Osteocyte (in vitro differentiated cells): ENCODE results near the gene TBC1D10B. TPM values are rescaled to one million over a fixed set of nuclear protein-coding genes. Genes with fewer than 3 reads are reported as not detected.

Source experiments
- DNase-seq: peaks from one replicate; pipeline ENCODE4 v3.0.0; 2021; ENCODE audit warnings: mixed read lengths; ENCODE audit not compliant: unreplicated experiment; ENCODE audit errors: extremely low spot score
- H3K27ac Mint-ChIP-seq: one replicate; pipeline ENCODE4 v1.8.0; 2021; ENCODE audit warnings: mild to moderate bottlenecking, mixed read lengths; ENCODE audit not compliant: unreplicated experiment
- H3K27me3 Mint-ChIP-seq: one replicate; pipeline ENCODE4 v1.8.0; 2021; ENCODE audit warnings: mixed read lengths; ENCODE audit not compliant: unreplicated experiment
- H3K36me3 Mint-ChIP-seq: one replicate; pipeline ENCODE4 v1.8.0; 2021; ENCODE audit warnings: mixed read lengths; ENCODE audit not compliant: unreplicated experiment
- H3K4me1 Mint-ChIP-seq: one replicate; pipeline ENCODE4 v1.8.0; 2021; ENCODE audit warnings: mixed read lengths; ENCODE audit not compliant: unreplicated experiment
- H3K4me3 Mint-ChIP-seq: one replicate; pipeline ENCODE4 v1.8.0; 2021; ENCODE audit warnings: mild to moderate bottlenecking, moderate library complexity, mixed read lengths; ENCODE audit not compliant: unreplicated experiment
- H3K9me3 Mint-ChIP-seq: one replicate; pipeline ENCODE4 v1.8.0; 2021; ENCODE audit warnings: mixed read lengths; ENCODE audit not compliant: unreplicated experiment
- CTCF ChIP-seq: fragments of 200-600 bp; sonication (generic); IDR thresholded peaks from 2 replicates; pipeline ENCODE4 v1.5.0; 2021; ENCODE audit warnings: antibody characterized with exemption, mild to moderate bottlenecking, moderate library complexity
- long read RNA-seq: library from polyadenylated mRNA; unstranded; transcript quantifications from one replicate; pipeline ENCODE4 v2.0.0, GENCODE V29; 2021
- total RNA-seq: library from RNA; stranded (reverse); gene quantifications from 2 replicates; pipeline ENCODE4 v1.2.1, GENCODE V29; 2021

Gene TBC1D10B
- total RNA-seq = 47.0 and 49.0 TPM in 2 replicates
- long read RNA-seq = 0 reads

- Mint-ChIP-seq H3K27me3 (no peaks in the 10 kb centered on the region), H3K36me3 (peaks cover 7% of the 10 kb centered on the region), H3K4me1 (peaks cover 40% of the 10 kb centered on the region), H3K27ac (peak within 1 kb of the TSS; percentile 93), H3K9me3 (no peaks in the 10 kb centered on the region), H3K4me3 (peak within 1 kb of the TSS; percentile 85)
- TF ChIP-seq CTCF = peak; percentile 46
- DNase-seq = peak; percentile 100
Measured at GRCh38 chr16:30370456-30371247, at the start of gene TBC1D10B. TSS of gene TBC1D10B (minus strand) at chr16:30370494. CDS start at chr16:30370183, 311 bp downstream.

DNA sequence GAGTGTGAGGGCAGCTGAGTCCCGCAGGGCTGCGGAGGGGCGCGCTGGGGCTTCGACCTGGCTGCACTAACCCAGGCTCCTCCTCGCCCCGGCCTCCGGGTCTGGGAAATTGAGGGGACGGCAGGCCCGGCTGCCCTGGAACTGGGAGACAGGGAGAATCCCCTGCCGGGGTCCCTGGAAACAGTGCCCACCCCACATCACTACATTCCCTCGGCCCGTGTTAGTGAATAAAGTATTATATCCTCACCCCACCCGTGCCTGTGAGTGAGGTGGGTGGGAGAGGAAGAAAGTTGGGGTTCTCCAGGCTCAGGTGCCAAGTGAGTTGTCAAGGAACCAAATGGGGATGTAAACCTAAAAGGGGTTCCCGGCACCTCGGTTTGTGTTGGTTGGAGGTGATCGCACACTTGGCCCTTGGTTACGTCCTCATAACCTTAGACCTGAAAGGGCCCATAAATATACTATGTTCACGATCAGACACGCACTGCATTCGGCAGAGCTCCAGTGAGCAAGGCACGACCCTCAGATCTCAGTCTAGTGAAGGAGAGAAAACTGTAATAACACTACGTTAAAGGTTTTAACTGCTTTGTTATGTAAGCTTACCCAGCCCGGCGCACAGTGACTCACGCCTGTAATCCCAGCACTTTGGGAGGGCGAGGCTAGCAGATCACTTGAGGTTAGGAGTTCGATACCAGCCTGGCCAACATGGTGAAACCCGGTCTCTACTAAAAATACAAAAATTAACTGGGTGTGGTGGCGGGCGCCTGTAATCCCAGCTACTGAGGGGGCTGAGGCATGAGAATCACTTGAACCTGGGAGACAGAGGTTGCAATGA, 48.3 kb upstream of the TBC1D10B start:
- no peak for DNase-seq
- peak overlapping the region; percentile 7 for H3K27ac Mint-ChIP-seq
- peak; percentile 2 for TF ChIP-seq CTCF

DNA sequence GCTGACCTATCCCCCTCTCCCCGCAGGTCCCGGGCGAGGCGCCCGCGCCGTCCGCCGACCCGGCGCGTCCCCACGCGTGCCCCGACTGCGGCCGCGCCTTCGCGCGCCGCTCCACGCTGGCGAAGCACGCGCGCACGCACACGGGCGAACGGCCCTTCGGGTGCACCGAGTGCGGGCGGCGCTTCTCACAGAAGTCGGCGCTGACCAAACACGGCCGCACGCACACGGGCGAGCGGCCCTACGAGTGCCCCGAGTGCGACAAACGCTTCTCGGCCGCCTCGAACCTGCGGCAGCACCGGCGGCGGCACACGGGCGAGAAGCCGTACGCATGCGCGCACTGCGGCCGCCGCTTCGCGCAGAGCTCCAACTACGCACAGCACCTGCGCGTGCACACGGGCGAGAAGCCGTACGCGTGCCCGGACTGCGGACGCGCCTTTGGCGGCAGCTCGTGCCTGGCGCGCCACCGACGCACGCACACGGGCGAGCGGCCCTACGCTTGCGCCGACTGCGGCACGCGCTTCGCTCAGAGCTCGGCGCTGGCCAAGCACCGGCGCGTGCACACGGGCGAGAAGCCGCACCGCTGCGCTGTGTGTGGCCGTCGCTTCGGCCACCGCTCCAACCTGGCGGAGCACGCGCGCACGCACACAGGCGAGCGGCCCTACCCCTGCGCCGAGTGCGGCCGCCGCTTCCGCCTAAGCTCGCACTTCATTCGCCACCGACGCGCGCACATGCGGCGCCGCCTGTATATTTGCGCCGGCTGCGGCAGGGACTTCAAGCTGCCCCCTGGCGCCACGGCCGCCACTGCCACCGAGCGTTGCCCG, 47.4 kb upstream of the TBC1D10B start:
- peak; percentile 31 for TF ChIP-seq CTCF

More for the DNA sequence above, 48.3 kb upstream of the TBC1D10B start:
- H3K4me3 Mint-ChIP-seq = peak overlapping the region; percentile 54
- peaks cover 5% of the 10 kb centered on the region for H3K4me1 Mint-ChIP-seq
- no peaks in the 10 kb centered on the region for H3K27me3 Mint-ChIP-seq
- no peaks in the 10 kb centered on the region for H3K9me3 Mint-ChIP-seq
- peaks cover 16% of the 10 kb centered on the region for H3K36me3 Mint-ChIP-seq

GRCh38 chr16:30416624-30417528, 46.6 kb upstream of the TBC1D10B start:
- no peak for TF ChIP-seq CTCF
- Mint-ChIP-seq H3K9me3 (no peaks in the 10 kb centered on the region), H3K4me1 (peaks cover 5% of the 10 kb centered on the region), H3K4me3 (peak overlapping the region; percentile 44), H3K27me3 (no peaks in the 10 kb centered on the region), H3K36me3 (peaks cover 22% of the 10 kb centered on the region), H3K27ac (no peak overlapping the region)
- no peak for DNase-seq

More for the DNA sequence above, 47.4 kb upstream of the TBC1D10B start:
- Mint-ChIP-seq H3K36me3 (peaks cover 18% of the 10 kb centered on the region), H3K4me1 (peaks cover 5% of the 10 kb centered on the region), H3K27me3 (no peaks in the 10 kb centered on the region), H3K27ac (no peak overlapping the region), H3K4me3 (peak overlapping the region; percentile 60), H3K9me3 (no peaks in the 10 kb centered on the region)
- DNase-seq = peak; percentile 91
